Stromal cell of bone marrow (primary cell): ENCODE measurements around the gene TGFBR1.
"Not testable (repeated sequence)": the region's sequence is repeated elsewhere in the genome, so short reads cannot be mapped to it uniquely, and the experiment has no call there.

ENCODE experiments used
- DNase-seq: peaks from one replicate; pipeline ENCODE4 v3.0.0-alpha.2; 2012; ENCODE audit warnings: low read depth

The TGFBR1 gene

DNA sequence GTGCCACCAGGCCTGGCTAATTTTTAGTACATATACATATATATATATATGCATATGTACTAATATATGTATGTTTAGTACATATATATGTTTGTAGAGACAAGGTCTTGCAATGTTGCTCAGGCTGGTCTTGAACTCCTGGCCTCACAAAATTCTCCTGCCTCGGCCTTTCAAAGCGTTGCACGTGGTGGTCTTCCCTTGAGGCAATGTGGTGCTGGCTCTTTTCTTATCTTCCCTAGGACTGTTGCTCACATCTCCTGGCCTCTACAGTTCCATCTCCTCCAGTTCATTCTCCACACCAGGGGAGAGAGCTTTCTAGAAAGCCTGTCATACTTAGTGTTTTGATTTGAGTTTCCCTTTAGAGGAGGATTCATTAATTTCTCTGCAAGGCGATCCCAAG, 28.9 kb upstream of the TGFBR1 start:
- DNase-seq, result no peak

DNA sequence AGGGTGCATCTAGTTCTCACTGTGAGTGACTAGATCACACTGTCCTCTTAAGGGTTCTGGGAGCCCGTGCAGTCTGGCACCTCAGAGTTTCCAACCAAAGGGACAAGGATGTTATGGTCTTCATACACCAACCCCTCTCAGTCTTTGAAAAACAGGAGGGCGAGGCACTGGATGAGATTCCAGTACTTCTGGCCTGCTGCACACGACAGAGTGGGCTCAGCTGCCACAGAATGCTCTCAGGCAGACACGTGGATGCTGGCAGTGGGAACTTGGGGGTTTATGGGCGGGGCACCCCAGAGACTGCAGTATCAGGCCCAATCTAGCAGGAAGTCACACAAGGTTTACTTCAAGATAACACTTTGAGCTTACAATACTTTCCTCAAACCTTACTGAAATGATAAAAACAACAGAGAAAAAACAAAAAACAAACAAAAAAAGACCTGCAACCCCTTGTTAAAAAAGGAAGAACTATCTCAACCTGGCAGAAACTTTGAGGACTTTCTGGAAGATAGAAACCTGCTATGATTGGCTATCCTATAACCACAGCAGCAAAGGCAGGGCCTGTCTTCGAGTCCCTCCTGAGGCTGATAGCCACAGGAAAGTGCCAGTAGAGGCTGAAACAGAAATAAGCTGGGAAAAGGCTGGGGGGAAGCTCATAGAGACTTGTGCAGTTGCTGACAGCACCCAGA, 28.3 kb upstream of the TGFBR1 start:
- DNase-seq, result no peak

DNA sequence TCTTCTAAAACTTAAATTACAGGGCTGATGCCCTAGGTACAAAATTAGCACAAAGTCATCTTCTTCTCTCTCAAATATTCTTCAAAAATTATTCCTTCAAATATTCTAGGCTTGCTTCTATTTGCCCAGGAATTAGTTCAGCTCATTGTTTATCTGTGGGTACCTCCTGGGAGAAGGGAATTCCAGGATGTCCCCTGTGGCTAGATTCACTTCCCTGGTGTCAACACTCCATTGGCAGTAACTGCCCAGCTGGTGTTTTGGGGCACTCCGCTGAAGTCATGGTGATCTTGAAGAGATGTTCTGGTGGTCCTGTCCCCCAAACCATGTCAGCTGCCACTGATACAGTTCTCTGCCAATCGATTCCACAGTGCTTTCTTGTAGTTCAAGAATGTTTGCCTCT, 26.2 kb upstream of the TGFBR1 start:
- no peak for DNase-seq

DNA sequence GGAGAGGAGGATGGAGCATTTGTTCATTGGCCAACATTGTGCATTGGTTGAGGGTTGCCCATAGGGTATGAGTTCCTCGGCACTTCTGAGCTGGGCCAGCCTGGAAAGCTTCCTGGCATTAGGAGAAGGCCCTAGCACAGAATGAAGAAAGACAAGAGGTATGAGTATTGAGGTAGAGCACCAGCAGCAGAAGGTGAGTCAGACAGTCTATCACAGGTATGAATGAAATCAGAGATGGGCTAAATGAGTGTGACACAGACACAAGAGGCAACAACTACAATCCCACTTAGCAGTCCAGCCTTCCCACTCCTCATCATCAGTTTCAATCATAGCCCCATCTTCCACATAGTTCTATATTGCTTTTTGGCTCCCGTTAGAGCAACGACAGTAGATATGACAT, 25.4 kb upstream of the TGFBR1 start:
- DNase-seq, result no peak

DNA sequence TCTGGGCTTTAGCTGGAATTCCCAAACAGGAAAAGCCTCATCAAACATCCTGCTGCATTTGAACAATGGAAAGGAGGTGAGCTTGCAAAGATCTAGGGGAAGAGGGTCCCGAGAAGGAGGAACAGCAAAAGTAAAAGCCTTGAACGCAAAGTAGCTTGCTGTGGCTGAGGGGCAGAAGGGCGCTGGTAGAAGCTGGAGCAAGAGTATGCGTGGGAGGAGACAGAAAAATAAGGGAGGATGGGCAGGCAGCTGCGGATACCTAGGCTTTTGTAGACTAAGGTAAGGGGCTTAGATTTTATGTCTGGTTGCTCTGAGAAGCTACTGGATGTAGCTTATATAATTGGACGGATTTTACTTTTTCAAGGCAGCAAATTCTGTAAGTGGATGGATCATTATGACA, 21.9 kb upstream of the TGFBR1 start:
- no peak for DNase-seq

DNA sequence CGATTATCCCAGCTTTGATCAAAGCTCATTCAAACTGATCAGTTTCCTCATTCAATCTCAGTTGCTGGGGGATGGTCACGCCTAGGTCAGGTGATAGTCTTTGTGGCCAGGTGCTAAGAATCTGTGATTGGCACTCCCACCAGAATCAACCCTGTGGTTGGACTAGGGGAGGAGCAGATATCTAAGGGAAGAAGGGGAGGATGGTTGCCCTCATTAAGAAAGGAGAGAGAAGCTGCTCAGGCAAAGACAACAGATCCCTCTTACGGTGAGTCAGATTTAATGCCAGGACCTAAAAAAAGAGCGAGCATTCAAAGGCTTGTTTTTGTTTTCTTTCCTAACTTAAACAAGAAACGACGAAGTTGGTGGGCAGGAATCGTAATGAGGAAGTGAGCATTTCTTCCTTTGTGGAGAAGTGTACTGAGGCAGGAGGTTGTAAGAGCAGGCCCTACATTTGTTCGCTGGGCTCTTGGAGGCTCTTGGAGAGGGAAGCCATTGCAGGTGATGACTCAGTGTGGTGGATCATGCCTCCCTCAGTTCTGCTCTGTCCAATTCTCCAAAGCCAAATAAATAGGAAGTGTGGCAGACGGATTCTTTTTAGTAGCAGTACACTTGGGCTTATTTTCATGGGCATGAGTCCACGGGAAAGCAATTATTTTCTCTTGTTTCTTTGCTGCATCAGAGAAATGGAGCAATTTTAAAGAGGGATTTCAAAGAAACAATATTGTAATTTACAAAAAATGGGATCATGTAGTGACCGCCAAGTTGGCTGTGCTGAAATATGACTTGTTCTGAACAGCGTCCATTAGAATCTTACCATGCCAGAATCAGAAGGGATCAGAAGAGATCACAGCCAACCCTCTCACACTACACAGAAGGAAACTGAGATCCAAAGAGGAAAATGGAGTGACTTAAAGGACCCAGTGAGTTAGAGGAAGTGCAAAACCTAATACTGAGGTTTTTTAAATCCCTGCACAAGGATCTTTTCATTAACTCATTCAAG, 18.7 kb upstream of the TGFBR1 start:
- peak; percentile 94 for DNase-seq

DNA sequence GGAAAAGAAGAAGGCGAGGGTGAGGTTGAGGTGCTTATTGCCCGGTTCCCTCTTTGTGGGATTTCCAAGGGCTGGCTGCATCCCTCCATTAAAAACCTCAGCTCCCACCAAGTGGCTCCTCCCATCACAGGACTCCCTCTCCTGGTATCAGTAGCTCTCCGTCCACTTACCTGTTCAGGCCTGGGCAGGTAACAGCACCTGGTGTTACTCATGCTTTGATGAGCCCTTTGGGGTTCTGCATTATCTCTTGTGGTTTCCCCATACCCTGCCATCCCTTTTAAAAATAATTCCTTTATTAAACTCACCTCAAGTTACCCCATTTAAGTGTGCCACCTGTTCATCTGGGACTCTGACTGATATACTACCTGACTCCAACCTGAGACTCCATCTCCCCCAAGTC, 17.5 kb upstream of the TGFBR1 start:
- DNase-seq, result no peak

DNA sequence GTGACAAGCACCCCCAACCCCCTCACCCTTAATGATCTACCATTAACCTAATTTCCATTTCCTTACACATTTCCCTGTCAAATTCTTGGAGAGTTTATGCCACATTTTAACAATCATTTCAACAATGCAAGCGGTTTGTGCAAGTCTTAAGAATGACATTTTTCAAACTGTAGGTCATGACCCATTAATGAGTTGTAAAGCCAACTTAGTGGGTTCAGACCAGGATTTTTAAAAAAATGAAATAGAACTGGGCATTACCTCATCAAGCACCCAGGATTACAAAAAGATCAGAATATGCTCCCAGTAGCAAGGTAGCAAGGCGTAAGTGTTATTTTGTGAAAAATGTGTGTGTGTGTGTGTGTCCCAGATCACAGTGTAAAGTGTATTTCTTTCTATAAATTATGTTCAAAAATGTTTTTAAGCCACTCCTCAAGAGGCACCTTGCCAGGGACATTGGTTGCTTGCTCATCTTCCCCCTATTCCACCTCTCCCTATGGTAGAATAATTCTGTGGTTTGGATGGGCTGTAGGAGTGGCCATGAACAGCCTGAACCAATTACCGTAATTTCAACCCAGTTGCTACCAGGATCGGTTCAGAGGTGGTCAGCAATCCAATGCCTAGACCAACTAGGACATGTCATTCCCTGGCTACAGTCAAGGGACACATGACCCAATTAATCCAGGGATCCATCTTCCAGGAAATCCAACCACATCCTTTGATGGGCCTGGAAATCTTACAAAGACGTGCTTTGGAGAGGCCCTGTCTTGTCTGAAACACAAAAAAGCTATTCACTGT, 14.4 kb upstream of the TGFBR1 start:
- DNase-seq, result no peak

DNA sequence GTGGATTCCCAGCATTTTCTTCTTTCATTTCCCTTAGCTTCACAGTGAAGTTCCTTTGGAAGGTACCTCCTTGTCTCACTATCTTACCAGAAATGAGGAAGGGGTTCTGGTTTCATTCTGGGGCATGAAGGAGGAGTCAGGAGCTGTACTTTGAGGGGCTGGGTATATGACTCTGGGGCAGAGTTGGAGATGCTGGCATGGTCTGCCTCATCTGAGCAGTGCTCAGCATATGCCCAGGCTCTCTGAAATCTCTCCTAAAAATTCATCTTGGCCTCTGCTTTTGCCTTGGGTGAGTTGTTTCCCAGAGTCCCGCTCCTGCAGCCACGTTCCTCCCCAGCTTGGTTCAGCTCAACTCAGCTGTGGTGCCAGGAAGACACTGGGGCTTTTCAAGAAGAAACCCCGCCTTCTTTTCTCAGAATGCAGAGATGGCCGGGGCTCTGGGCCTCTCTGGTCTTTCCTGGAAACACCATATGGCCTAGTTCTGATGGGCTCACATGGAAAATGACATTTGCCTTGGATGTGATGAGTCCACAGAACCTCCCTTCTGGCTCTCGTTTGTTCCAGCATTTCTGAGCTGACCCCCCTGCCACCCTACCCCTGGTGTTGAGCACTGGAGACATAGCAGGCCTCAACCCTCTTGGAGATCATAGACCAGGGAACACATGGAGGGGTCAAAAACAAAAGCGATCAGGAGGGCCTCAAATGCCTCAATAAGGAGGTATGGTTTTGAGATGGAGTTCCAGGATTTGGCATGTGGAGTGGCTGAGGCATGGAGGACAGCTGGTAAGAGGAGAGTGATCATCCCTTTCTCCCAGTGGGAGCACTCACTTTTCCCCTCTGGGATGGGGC, 12.0 kb upstream of the TGFBR1 start:
- DNase-seq, result no peak

DNA sequence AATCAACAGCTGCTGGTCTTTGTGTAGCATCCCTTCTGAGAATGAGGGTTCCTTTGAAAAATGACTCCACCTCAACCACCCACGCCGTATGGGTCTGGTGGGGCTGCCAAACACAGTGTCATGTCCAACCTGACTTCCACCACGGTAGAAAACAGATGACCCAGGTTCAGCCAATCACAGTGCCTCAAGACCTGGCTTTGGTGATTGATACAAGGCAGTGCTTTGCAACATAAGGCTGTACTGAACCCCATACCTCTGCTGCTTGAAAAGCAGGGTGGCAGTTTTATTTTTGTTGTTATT, 11.5 kb upstream of the TGFBR1 start:
- DNase-seq, result no peak

DNA sequence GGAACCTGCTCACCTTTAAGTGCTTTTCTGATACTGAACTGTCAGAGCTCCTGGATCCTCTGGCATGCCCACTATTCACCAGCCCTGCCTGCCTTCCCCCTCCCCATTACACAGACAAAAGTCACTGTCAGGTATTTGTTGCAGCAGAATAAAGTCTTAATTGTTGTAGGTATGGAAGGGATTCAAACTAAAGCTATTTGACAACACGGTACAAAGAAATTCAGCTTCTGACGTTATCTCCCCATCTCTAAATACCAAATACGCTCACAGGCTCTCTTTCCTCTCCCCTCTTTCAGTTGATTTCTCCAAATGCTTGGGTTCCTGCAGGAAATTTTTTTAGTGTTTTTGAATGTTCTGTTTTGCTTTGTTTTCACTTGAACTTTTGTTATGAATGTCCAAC, 9.3 kb upstream of the TGFBR1 start:
- DNase-seq, result no peak

DNA sequence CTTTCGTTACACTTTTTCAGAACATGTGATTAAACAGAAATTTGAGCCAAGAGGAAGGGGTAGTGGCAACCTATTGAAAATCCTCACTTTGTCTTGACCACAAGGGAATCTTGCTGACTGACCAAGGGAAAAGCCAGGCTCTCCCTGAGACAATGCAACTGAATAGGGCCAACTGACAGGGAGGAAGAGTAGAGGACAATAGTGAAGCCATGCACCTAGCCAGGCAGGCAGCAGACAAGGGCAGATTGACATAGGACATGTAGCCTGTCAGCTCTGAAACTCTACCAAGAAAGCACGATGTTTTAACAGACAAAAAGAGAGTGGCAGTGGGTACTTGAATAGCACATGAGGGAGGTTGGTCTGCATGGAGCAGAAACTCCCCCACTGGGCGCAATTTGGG, 8.5 kb upstream of the TGFBR1 start:
- DNase-seq, result no peak

DNA sequence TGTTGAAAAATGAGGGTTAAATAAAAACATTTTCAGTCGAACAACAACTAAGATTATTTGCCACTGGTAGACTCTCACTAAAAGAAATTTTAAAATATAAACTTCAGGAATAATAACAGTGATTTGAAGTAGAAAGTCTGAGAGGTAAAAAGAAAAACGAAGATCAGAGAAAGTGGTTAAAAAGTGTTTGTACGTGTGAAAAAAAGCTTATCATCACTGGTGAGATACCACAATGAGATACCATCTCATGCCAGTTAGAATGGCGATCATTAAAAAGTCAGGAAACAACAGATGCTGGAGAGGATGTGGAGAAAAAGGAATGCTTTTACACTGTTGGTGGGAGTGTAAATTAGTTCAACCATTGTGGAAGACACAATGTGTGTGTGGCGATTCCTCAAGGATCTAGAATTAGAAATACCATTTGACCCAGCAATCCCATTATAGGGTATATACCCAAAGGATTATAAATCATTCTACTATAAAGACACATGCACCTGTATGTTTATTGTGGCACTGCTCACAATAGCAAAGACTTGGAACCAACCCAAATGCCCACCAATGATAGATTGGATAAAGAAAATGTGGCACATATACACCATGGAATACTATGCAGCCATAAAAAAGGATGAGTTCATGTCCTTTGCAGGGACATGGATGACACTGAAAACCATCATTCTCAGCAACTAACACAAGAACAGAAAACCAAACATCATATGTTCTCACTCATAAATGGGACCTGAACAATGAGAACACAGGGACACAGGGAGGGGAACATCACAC, 4.9 kb upstream of the TGFBR1 start:
- DNase-seq, result not testable (repeated sequence)

DNA sequence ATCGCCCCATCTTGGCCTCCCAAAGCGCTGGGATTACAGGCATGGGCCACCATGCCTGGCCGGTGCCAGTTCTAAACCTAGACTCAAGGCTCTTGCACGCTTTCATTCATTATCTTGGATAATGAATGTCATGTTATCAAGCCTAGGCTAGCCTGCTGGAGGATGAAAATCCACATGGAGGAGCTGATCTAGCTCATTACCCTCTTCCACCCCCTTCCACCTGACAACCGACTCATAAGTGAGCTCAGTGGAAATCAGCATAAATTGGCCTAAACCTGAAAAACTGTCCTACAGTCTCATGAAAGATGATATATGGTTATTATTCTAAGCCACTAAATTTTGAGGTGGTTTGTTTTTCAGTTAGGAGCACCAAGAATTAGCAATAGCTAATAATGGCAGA, 3.6 kb upstream of the TGFBR1 start:
- no peak for DNase-seq

DNA sequence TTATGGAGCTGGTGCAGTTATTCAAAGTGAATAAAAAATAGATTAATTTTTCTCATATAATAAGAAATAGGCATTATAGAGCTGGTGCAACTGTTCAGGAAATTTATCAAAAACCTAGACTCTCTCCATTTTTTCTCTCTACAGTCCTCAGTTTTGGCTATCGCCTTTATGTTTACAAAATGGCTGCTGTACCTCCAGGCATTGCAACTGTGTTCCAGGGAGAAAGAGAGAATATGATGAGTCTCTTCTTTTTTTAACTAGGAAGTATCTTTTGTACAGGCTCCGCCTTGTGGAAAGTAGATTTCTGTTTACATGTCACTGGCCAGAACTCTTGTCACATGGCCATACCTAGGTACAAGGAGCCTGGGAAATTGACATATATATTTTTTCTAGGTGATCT, 3.1 kb upstream of the TGFBR1 start:
- no peak for DNase-seq

DNA sequence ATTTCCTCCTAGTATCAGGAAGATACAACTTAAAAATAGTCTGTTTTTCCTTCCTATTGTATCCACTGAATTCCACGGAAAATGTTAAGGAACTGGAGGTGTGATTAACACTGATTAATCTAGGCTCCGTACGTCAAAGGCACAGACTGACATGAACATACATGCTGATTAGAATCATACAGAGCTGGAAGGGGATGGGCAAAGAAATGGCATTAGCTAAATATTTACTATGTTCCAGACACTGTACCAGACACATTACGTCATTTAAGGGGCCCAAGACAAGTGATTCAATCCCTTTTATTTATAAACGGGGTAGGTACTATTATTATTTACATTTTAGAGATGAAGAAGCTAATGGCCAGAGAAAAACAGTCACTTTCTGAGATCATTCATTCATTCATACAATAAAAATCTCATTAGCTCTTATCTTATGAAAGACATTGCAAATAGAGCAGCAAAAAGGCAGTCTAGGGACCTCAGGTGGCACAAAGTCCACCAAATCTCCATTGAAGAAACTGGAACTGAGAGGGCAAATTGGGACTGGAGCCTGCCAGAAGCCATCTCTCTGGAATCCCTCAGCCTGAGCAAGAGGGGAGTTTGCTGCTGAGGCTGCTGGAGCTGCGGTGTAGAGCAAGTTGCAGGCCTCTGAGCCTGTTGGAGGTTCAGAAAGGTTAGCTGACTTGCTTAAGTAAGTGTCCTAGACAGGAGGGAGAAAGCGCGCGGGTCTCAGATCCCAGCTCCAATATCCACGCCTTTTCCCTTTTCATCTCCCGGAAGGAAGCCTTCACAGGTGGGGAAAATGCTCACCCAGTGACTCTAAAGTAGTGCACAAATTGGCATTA, 1.6 kb upstream of the TGFBR1 start:
- no peak for DNase-seq

DNA sequence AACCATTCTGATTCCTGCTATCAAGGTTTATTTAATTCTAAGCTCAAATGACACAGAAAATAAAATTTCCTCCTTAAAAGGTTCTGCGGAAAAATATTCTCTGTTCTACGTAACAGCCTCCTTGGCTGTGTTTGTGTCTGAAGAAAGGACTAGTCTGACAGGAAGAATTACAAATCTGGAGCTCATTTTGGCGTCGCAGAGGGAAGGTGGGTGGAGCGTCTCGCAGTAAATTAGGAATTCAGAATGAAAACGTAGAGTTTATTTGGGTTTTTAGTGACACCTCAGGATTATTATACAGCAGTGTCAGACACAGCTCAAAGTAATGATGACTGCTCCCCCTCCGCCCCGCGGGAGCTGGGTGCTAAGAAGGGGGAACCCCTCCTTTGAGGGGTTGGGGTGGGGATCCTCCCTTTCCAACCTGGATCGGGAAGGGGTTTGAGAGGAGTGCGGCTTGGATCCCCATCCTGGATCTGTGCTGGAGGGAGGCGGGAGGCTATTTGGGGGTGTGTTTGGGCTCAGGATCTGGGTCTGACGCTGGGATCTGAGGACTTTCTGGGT, 933 bp upstream of the TGFBR1 start:
- no peak for DNase-seq

DNA sequence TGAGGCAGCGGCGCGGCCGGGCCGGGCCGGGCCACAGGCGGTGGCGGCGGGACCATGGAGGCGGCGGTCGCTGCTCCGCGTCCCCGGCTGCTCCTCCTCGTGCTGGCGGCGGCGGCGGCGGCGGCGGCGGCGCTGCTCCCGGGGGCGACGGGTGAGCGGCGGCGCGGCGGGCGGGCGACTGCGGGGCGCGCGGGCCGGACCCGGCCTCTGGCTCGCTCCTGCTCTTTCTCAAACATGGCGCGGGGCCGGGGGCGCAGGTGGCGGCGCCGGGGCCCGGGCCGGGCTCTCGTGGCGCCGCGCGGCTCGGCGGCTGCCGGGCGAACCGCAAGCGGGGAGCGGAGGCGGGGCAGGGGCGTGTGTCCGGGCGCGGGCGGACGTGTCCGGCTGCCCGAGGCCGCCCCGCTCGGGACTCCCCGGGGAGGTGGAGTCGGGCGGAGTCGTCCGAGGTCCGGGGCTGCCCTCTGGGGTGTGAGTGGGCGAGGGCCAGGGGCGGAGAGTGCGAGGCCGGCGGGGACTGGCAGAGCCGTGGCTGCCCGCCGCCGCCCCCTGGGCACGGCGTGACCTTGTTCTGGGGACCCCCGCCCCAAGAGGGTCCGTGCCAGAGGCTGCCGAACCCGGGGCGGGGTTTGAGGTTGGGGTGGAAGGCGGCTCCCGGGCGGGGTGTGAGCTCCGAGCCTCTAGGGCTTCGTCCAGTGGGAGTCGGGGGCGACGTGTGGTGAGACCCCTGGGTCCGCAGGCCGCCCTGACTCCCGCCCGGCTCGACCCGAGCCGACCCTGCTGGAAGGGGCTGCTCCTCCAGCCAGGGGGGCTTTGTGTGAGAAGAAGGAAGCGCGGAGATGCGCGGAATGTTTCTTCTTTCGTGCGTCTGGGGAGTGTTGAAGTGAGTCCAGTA, 485 bp downstream of the TGFBR1 start:
- DNase-seq, result peak; percentile 52

DNA sequence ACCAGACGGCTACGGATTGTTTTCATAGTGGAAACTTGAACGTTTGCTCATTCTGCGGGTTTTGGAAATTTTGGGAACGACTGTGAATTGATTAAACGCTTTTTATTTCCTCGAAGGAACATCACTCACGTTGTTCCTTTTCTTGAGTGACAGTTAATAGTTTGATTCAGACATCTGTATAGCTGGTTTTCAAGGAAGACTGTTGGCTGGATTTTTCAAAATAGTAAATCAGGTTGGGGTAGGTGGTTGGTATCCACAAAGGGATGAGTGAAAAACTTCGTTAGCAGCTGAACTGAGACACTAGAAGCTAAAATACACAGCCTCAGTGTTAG, 1.1 kb downstream of the TGFBR1 start:
- DNase-seq, result peak; percentile 66
